Mucosa of stomach (tissue), 1 donor: ENCODE results near the gene LPAR1.

Experiments used
- H3K27me3 ChIP-seq: one replicate; pipeline ENCODE4 v1.7.0; 2013; ENCODE audit warnings: mild to moderate bottlenecking, low read length; ENCODE audit not compliant: control insufficient read depth, insufficient read depth
- H3K36me3 ChIP-seq: one replicate; pipeline ENCODE4 v1.7.0; 2013; ENCODE audit warnings: low read length; ENCODE audit not compliant: control insufficient read depth, insufficient read depth
- H3K4me1 ChIP-seq: one replicate; pipeline ENCODE4 v1.7.0; 2013; ENCODE audit warnings: mild to moderate bottlenecking, low read length; ENCODE audit not compliant: control insufficient read depth, insufficient read depth
- H3K4me3 ChIP-seq: one replicate; pipeline ENCODE4 v1.7.0; 2013; ENCODE audit warnings: low read length
- H3K9ac ChIP-seq: one replicate; pipeline ENCODE4 v1.7.0; 2013; ENCODE audit warnings: mild to moderate bottlenecking, low read length, moderate library complexity
- H3K9me3 ChIP-seq: one replicate; pipeline ENCODE4 v1.7.0; 2013; ENCODE audit warnings: mild to moderate bottlenecking, low read length, moderate library complexity; ENCODE audit not compliant: control insufficient read depth
- donor health status: Pancreatic carcinoma.

Gene LPAR1

DNA sequence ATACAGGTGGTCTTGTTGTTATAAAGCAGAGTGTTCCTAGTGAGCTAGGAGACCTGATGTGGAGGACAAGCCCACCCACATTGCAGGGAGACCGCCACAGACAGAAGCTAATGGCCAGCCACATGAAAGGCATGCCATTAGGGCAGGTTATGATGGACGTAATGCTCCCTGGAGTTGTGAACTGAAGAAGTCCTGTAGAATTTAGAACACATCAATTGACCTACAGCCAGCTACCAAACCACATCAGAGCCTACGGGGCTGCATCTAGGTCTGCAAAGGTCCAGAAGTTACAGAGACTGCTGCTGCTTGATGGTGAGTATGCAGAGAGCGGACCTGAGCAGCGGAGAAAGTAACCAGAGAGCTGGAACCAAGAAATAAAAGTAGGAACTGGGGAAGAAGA is 116.6 kb downstream of the LPAR1 start:
- no peak overlapping the region for H3K4me3 ChIP-seq
- no peaks in the 10 kb centered on the region for H3K36me3 ChIP-seq
- no peaks in the 10 kb centered on the region for H3K9me3 ChIP-seq
- peaks cover 15% of the 10 kb centered on the region for H3K4me1 ChIP-seq
- H3K9ac ChIP-seq: no peak overlapping the region
- H3K27me3 ChIP-seq: no peaks in the 10 kb centered on the region

DNA sequence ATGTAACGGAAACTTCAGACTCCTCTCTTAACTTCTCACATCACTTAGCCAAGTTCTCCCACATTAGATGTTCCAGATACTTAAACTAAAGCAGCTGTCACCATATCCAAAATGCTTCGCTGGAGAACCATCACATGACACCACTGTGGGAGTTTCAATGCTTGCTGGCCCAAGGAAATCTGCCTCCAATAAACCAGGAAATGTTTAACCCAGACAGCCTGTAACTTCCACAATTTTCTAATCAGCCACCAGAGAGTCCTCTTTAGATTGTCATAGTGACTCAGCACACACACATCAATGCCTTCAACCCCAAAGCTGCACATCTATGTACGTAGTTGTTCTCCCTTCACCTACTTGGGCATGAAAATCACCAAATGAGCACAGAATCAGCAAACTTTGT is 118.7 kb downstream of the LPAR1 start:
- H3K27me3 ChIP-seq: no peaks in the 10 kb centered on the region

DNA sequence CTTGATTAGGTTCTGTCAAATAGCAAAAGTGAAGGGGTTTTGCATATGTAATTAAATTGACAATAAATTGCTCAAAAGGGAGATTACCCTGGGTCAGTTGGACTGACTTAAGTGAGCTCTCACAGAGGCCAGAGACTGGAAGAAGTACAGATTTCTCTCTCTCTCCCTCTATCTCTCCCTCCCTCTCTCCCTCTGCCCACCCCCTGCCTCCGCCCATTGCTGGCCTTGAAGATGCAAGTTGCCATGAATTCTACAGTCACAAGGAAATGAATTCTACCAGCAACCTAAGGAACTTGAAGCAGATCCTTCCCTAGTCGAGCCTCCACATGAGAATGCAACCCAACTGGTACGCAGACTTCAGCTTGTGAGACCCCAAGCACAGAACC is 119.2 kb downstream of the LPAR1 start:
- no peak overlapping the region for H3K4me3 ChIP-seq
- H3K27me3 ChIP-seq: no peaks in the 10 kb centered on the region
- H3K9ac ChIP-seq: no peak overlapping the region
- no peaks in the 10 kb centered on the region for H3K9me3 ChIP-seq
- no peaks in the 10 kb centered on the region for H3K36me3 ChIP-seq
- peaks cover 12% of the 10 kb centered on the region for H3K4me1 ChIP-seq

More for the DNA sequence above, 118.7 kb downstream of the LPAR1 start:
- no peak overlapping the region for H3K4me3 ChIP-seq
- H3K9me3 ChIP-seq: no peaks in the 10 kb centered on the region
- no peaks in the 10 kb centered on the region for H3K36me3 ChIP-seq
- H3K9ac ChIP-seq: no peak overlapping the region
- H3K4me1 ChIP-seq: peaks cover 12% of the 10 kb centered on the region

DNA sequence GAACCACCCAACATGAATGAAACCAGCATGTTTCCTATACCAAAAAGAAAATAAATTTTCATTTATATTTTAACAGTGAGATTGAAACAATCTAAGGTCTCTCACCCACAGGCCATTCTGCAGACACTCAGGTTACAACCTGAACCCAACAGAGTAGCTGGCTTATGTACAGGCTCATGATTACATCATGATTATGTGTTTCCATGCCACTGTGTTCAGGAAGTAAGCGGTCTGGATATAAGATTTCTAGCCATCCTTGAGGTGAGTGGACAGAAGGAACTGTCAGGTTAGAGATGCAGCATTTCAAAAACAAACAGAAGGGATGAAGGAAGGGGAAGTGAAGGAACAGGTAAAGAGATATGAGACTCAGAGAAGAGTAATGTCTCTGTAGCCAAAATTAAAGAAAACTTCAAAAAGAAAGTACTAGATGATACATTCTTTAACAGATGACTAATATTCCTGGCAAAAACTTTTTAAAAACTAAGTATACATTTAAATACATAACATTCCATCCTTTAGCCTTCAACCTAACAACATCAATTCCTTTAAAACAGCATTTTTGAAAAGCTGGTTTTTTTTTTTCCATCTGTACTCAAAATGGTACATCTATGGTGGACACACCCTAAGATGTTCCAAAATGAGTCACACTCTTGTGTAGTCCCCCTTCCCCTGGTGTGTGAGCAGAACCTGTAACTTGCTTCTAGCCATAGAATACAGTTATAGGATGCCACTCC is 119.8 kb downstream of the LPAR1 start:
- Histone ChIP-seq H3K36me3 (no peaks in the 10 kb centered on the region), H3K9ac (no peak overlapping the region), H3K4me1 (peaks cover 12% of the 10 kb centered on the region), H3K27me3 (no peaks in the 10 kb centered on the region), H3K9me3 (no peaks in the 10 kb centered on the region), H3K4me3 (no peak overlapping the region)

DNA sequence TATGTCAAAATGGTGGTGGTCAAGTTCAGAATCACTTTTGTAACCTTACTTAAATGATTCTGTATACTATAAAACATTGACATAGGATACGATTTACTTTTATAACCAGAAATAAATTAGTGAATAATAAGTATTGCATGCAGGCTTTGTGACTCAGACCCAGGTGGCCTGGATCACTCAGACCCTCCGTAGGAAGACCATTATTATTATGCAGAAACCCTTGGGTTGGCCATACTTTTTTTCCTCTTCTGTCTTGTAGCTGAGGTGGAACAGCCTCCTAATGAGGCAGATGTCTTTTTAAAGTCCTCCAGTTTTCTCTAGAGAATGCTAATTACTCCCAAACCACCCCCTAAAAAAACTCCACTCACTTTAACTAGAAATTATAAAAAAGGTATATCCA is 121.9 kb downstream of the LPAR1 start:
- Histone ChIP-seq H3K36me3 (no peaks in the 10 kb centered on the region), H3K9ac (no peak overlapping the region), H3K9me3 (no peaks in the 10 kb centered on the region), H3K27me3 (no peaks in the 10 kb centered on the region), H3K4me1 (peaks cover 18% of the 10 kb centered on the region), H3K4me3 (no peak overlapping the region)

DNA sequence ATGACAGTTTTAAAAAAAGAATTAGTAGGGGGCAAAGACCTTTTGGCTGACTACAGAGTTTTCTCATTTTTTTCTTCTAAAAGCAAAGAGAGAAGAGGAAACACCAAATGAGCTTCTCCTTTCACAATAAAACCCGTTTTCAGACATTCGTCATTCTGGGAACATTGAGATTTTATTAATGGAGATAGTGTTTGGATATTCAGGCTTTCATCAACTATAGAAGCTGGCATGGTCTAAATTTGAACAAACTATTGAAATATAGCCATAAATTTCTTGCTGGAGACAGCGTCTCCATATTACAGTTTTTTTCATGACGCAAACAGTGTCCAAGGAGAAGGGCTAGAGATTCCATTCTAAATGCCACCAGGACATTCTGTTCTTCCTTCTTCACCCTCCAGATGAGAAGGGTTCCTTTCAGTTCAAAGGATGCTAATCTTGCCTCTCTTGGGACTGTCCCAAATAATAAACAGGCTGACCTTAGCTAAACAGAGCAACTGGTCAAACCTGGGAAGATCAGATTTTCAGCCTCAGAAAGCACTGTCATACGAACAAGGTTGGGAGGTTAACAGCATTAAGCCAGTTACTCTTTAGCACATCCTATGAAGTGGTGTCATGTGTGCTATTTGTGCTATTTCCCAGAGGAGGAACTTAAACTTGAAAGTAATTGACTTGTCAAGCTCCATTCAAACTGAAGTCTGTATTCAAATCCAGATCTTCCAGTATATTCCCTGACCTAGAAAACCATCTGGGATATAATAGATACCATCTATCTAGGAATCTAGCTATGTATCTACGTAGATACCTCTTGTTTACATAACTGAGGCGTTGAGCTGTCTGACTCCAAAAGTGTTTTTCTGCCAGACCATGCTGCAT is 125.6 kb downstream of the LPAR1 start:
- Histone ChIP-seq H3K27me3 (no peaks in the 10 kb centered on the region), H3K9ac (no peak overlapping the region), H3K36me3 (no peaks in the 10 kb centered on the region), H3K9me3 (peaks cover 6% of the 10 kb centered on the region), H3K4me3 (no peak overlapping the region), H3K4me1 (peaks cover 6% of the 10 kb centered on the region)

DNA sequence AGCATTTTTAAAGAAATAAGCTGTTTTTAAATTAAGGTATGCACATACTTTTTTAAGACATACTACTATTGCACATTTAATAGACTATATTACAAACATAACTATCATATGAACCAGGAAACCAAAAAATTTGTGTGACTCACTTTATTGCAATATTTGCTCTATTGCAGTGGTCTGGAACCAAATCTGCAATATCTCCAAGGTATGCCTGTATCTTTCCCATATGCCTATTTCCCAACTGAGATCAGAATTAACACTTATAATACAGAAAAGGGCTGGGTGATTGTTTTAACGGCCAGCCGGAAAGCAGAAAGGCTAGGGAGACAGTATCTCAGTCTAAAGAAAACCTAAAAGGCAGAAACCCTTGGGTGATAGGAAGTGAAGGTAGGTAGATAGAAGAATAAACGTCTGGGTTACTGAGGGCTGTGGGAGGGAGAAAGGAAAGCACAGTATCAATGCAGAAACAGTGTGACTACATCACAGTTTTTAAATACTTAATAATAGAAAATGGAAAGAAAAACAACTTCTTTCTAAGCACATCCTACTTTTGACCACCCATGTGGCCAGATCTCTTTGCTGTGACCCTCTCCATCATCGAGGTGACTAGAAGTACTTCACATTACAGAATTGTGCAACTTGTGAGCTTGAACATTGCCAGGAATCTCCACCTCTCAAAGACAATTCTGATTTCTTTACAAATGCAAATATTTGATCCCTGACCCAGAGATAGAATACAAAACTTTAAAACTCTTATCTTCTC is 126.4 kb downstream of the LPAR1 start:
- Histone ChIP-seq H3K9ac (no peak overlapping the region), H3K9me3 (peaks cover 6% of the 10 kb centered on the region), H3K36me3 (no peaks in the 10 kb centered on the region), H3K4me3 (no peak overlapping the region), H3K27me3 (no peaks in the 10 kb centered on the region), H3K4me1 (peaks cover 6% of the 10 kb centered on the region)

DNA sequence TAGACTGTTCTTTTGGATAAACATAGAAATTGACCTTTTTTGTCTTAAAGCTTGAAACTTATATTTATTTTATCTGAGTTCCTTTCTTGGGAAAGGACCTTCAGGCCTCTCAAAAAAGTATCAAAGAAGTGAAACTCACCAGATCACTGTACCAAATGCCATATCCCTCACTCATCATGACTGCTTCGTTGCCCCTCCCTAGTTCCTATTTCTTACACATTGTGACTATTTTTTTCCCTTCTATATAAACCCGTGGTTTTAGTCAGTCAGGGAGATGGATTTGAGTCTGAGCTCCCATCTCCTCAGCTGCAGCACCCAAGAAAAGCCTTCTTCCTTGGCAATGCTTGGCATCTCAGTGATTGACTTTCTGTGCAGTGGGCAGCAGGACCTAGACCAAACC is 129.4 kb downstream of the LPAR1 start:
- H3K9ac ChIP-seq: no peak overlapping the region
- peaks cover 6% of the 10 kb centered on the region for H3K4me1 ChIP-seq
- H3K27me3 ChIP-seq: no peaks in the 10 kb centered on the region
- no peak overlapping the region for H3K4me3 ChIP-seq
- H3K9me3 ChIP-seq: peaks cover 6% of the 10 kb centered on the region
- no peaks in the 10 kb centered on the region for H3K36me3 ChIP-seq

DNA sequence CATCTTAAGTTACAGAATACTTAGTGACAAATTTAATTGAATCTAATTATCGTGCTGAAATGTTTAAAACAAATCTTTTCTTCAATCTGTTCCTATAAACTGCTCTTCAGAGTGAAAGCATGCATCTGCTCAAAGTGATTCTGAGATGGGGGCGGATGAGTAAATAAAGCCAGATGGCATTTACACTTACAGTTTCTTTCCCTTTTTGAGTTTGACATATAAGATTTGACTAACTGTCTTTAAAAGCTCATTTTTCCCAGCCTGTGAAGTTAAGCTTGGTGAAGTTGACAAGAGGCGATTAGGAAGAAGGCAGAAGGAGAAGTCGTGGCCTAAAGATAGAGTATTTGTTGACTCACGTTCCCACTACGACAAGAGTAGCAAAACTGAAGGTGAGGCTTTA is 137.4 kb downstream of the LPAR1 start:
- Histone ChIP-seq H3K36me3 (no peaks in the 10 kb centered on the region), H3K9me3 (no peaks in the 10 kb centered on the region), H3K4me3 (no peak overlapping the region), H3K27me3 (no peaks in the 10 kb centered on the region), H3K9ac (no peak overlapping the region), H3K4me1 (no peaks in the 10 kb centered on the region)

DNA sequence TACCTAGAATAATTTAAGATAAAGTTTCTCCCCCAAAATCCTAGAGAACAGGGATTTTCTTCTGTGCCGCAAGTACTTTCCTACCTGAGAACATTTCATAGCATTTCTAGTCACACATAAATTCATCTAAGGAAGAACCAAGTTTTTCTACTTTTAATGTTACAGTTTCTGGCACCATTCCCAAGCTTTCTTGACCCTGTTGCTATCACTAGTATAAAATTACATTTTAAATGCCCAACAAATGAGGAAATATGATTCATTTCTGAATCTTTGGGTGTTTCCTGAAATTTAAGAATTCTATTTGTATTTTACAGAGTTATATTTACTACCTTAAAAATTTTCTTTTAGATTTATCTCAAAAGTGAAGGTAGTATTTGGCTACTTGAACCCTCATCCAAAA is 137.8 kb downstream of the LPAR1 start:
- H3K36me3 ChIP-seq: no peaks in the 10 kb centered on the region
- no peak overlapping the region for H3K9ac ChIP-seq
- no peaks in the 10 kb centered on the region for H3K4me1 ChIP-seq
- H3K4me3 ChIP-seq: no peak overlapping the region
- H3K9me3 ChIP-seq: no peaks in the 10 kb centered on the region
- H3K27me3 ChIP-seq: no peaks in the 10 kb centered on the region

DNA sequence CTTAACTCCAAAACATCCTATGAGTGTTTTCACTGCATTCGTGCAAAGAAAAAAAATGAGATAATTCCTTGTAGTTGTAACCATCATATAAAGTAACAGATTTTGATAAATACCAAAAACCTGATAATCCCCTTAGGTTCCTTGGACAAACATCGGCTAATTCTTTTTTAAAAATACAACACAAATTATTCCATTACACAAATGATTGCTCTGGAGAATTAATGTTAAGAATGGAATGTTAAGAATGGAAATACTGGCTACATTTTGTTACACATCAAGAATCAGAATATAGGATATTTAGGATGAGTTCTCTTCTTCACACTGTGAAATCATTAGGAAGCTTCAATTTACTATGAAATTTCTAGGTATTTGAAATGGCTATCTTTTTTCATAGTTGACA is 139.4 kb downstream of the LPAR1 start:
- Histone ChIP-seq H3K4me1 (no peaks in the 10 kb centered on the region), H3K27me3 (no peaks in the 10 kb centered on the region), H3K9ac (no peak overlapping the region), H3K4me3 (no peak overlapping the region), H3K36me3 (no peaks in the 10 kb centered on the region), H3K9me3 (no peaks in the 10 kb centered on the region)

DNA sequence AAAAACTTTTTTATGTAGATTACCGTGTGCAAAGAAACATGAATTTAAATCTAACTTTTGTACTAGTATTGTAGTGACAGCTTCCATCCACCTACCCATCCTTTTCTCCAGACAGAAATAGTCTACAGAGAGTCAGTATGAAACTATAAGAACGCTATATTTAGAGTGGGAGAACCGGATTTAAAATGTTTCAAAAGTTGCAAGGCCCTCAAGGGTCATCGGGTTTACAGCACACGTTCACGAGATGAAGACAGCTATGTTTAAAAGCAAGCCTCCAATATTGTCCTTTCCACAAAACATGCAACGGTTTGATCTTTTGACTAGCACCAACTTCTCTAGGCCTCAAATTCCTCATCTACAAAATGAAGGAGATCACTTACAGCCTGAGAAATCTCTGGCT is 139.9 kb downstream of the LPAR1 start:
- Histone ChIP-seq H3K27me3 (no peaks in the 10 kb centered on the region), H3K36me3 (no peaks in the 10 kb centered on the region), H3K4me3 (no peak overlapping the region), H3K9me3 (no peaks in the 10 kb centered on the region), H3K4me1 (no peaks in the 10 kb centered on the region), H3K9ac (no peak overlapping the region)
